ENCODE data around the gene CORO2A.
A peak's percentile ranks its signal among the peaks of the same experiment; 100 is the strongest.

CORO2A gene, protein sequence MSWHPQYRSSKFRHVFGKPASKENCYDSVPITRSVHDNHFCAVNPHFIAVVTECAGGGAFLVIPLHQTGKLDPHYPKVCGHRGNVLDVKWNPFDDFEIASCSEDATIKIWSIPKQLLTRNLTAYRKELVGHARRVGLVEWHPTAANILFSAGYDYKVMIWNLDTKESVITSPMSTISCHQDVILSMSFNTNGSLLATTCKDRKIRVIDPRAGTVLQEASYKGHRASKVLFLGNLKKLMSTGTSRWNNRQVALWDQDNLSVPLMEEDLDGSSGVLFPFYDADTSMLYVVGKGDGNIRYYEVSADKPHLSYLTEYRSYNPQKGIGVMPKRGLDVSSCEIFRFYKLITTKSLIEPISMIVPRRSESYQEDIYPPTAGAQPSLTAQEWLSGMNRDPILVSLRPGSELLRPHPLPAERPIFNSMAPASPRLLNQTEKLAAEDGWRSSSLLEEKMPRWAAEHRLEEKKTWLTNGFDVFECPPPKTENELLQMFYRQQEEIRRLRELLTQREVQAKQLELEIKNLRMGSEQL

DNA sequence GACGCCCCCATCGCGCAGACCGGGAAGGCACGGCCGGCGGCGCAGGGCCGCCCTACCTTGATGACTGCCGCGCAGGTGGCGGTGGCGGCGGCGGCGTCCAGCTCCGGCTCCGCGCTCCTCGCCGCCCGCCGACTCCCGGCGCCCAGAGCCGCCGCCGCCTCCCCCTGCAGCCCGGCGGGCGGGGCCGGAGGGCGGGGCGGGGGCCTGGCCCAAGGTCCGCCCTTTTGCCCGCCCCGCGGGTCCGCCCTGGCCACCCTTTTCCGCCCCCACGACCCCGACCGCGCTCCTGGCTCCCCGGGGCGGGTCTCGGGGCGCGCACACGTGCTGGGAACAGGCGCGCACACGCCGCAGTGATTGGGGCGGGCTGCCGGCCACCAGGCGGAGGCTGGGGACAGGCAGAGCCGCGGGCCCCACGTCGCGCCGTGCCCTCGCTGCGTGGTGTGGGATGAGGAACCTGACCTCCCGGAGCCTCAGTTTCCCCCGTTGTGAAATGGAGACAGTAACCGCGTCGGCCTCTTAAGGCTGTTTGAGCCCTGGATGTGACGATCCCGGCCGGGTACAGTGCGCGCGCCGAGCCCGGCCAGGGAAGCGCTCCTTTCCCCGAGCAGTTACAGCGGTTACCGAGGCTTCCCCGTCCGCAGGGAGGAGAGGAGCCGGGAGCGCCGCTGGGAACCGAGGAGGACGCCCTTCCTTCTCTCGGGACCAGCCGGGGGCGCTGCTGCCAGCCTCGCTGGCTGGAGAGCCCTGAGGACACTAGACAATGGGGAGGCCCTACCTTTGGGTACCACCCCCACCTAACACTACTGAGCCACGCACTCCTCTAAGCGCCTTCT lies at the start of gene CORO2A:
Gene CORO2A (minus strand): TSS at position 135 of the 833 bp plus-strand sequence. CDS start 34,977 bp downstream, outside the sequence.
- peak; percentile 83 for DNase-seq

DNA sequence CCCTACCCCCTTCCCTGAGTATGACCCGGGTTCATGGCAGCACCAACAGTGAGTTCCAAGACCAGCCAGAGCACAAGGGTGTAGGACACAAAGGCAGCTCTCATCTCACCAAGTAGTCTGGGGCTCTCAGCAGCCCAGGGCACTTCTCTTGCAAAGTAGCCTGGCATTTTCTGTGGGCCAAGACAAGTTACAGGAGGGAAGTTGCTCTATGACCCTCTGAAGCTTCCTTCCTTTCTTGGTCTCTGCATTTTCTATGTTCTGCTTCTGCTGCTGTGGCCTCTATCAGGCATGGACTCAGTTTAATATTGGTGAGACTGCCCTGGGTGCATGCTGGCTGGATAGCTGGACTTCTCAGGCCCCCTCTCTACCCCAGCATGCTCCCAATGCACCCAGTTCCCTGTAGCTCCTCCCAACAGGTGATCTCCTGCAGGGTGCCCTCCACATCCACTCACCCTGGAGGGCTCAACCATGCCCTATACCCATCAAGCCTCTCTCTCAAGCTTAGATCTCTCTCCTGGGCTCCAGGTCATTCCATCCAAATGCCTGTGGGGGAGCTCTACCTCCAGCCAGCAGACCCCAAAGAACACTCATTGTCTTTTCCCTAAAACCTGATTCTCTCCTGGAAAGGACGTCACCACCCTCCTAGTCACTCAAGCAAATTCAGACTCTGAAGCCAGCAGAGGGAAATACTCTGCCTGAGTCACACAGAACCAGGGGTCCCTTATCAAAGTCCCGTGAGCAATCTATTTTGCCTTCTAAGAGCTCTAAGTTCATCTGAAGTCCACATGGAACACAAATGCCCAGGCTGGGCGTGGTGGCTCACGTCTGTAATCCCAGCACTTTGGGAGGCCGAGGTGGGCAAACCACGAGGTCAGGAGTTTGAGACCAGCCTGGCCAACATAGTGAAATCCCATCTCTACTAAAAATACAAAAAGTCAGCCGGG lies 49.2 kb upstream of the CORO2A start:
- no peak for DNase-seq

GRCh38 chr9:98240475-98240874 lies 48.0 kb upstream of the CORO2A start:
- DNase-seq = no peak

- DNase-seq = no peak
These were observed 44.6 kb upstream of the CORO2A start for GRCh38 chr9:98236901-98237487.

GRCh38 chr9:98235126-98235525 lies 42.7 kb upstream of the CORO2A start:
- no peak for DNase-seq

- no peak for DNase-seq
These were observed 41.9 kb upstream of the CORO2A start for GRCh38 chr9:98234245-98234825.

GRCh38 chr9:98232926-98233325 lies 40.5 kb upstream of the CORO2A start:
- DNase-seq = no peak

DNA sequence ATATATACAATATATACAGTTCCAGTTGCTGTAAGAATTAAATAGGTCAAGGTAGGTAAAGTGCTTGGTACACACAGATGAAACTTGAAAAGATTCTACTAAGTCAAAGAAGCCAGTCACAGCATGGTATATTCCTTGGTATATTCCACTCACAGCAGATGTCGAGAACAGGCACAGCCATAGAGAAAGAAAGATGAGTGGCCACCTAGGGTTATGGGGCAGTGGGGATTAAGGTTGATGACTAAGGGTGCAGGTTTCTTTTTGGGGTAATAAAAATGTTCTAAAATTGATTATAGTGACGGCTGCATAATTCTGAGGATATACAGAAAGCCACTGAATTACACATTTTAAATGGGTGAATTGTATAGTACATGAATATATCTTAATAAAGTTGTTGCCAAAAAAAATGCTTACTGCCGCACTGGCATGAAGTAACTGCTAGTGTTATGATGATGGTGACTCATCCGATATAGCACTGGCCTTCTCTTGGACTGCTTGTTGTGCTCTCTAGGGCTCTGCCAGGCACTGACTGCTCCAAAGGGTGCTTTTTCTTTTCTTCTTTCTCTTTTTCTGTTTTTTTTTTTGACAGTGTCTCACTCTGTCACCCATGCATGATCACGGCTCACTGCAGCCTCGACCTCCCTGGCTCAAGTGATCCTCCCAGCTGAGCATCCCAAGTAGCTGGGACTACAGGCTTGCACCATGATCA lies 39.5 kb upstream of the CORO2A start:
- DNase-seq = no peak

DNA sequence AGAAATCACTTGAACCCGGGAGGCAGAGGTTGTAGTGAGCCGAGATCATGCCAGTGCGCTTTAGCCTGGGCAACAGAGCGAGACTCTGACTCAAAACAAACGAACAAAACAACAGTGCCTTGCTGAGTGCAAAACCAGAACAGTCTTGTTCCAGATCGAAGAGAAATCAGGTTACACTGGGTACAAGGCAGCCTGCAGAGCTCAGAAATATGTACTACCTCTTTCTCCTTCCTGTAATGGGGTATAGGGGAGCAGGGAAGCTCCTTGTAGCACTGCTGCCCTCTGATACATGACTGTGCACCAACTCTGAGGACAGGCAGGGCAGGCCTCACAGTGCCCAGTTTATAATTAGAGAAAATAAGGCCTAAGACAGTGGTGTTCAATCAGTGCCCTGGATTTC lies 38.4 kb upstream of the CORO2A start:
- DNase-seq = no peak

GRCh38 chr9:98230304-98230703 lies 37.9 kb upstream of the CORO2A start:
- no peak for DNase-seq

DNA sequence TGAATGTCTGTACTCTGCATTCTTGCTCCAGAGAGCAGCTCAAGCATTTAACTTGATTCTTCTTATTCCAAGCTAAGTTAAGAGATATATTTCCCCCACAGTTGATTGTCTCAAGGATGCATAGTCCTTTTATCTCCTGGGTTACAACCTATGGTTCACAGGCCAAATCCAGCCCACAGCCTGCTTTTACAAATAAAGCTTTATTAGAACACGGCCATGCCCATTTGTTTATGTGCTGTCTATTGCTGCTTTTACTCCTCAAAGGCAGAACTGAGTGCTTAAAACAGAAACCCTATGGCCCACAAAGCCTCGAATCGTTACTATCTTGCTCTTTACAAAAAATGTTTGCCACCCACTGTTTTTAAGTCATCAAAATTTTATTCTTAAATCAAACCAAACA lies 37.2 kb upstream of the CORO2A start:
- no peak for DNase-seq

DNA sequence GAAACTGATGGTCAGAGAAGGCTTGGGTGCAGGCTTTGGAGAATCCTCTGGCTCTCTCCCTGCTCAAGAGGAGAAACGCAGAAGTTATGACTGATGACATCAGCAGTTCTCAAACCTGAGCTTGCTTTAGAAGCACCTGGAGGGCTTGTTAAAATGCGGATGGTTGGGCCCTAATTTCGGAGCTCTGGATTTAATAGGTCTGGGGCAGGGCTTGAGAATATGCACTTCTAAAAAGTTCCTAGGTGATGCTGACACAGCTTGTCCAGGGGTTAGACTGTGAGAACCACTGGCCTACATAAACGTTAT lies 36.6 kb upstream of the CORO2A start:
- no peak for DNase-seq

- DNase-seq = no peak
These were observed 36.1 kb upstream of the CORO2A start for GRCh38 chr9:98228392-98229089.

- DNase-seq = no peak
These were observed 35.4 kb upstream of the CORO2A start for GRCh38 chr9:98227883-98228282.

- no peak for DNase-seq
These were observed 34.5 kb upstream of the CORO2A start for GRCh38 chr9:98226957-98227356.

DNA sequence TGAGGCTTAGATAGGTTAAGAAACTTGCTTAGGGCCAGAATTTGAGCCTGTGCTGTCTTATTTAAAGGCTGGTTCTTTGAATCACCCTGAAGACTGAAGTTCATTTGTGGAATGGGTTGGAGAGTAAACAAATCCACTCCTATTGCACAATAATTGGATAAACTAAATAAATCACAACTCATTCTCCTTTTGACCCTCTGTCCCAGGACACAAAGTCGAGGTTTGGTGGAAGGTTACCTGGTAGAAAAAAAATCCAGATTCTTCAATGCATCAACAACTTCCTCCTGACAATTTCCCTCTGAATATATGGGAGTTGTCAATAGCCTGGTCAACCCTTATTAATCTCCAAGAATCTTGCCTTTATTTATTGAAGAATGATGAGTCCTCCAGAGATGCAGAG lies 34.1 kb upstream of the CORO2A start:
- DNase-seq = no peak

DNA sequence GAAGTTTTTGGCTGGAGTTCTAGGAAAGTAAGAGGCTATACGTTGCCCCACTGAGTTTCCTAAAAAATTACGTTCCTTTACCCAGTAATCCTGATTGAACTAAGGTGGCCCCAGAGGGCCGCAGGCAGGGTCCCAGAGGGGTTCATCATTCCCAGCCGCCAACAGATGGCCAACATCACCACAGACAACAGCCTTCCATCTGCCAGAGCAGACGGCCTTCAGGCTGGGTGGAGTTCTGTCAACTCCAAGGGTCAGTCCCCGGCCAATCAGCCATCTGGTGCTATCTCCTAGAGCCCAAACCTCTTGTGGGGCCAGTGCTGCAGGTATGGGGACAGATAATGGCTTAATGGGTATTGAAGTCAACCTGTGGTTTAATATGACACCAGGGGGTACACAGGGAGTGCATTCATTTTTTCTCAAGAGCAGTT lies 32.6 kb upstream of the CORO2A start:
- DNase-seq = no peak

DNA sequence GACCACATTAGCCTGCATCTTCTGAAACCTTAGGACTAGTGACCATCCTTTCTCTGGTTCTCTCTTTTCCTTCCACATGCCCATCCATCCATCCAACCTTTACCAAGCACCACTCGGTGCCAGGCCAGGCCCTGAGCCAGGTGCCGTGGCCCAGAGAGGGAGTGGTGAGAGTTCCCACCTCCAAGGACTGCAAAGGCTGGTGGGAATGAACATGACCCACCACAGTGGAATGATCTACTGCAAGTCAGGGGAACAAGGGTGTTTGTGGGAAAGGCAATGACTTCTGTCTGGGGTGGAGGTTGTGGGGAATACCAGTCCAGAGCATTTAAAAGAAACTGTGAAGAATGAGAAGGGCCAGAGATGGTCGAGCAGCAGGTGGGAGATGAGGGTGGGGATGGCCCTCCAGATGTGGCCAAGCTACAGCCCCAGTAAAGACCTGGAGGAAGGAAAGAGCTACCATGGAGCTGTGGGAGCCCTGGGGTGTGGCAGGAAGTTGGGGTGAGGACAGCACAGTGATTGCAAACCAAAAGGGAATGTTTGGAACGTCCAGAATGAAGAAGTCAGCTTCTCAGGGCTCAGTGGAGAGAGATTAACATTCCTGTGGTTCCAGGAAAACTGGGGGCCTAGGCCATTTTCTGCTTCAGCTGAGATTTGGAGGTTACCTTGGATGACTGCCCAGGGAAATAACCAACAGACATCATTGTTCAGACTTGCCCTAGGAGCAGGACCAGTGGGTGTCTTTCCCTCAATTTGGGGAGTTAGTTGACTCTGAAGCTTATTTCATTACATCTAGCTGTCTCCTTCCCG lies 30.7 kb upstream of the CORO2A start:
- DNase-seq = no peak

GRCh38 chr9:98220911-98221310 lies 28.5 kb upstream of the CORO2A start:
- DNase-seq = no peak
